NB4 (cell line): ENCODE measurements around the gene CYP4F11.
"Not testable (repeated sequence)": the region's sequence is repeated elsewhere in the genome, so short reads cannot be mapped to it uniquely, and the experiment has no call there.

Experiments used
- DNase-seq: peaks from one replicate; pipeline ENCODE4 v3.0.0; 2010; ENCODE audit warnings: low read depth
- H3K4me3 ChIP-seq: one replicate; pipeline ENCODE4 v1.5.1; 2011; ENCODE audit warnings: mild to moderate bottlenecking, low read depth, low read length, moderate library complexity
- MYC ChIP-seq: IDR thresholded peaks from 2 replicates; pipeline ENCODE4 v1.6.1; 2011; ENCODE audit warnings: low read depth, low read length
- POLR2A ChIP-seq: IDR thresholded peaks from 2 replicates; pipeline ENCODE4 v1.6.1; 2011; ENCODE audit warnings: mild to moderate bottlenecking; ENCODE audit not compliant: insufficient read length; ENCODE audit errors: extremely low read depth
- TF ChIP-seq, protein P1 (sequence below): IDR thresholded peaks from 2 replicates; pipeline ENCODE4 v1.6.1; 2011; ENCODE audit warnings: low read depth, low read length
- TF ChIP-seq, protein P2 (sequence below): IDR thresholded peaks from one replicate; pipeline ENCODE4 v1.5.1; 2012; ENCODE audit warnings: low read depth, low read length

CYP4F11 gene

DNA sequence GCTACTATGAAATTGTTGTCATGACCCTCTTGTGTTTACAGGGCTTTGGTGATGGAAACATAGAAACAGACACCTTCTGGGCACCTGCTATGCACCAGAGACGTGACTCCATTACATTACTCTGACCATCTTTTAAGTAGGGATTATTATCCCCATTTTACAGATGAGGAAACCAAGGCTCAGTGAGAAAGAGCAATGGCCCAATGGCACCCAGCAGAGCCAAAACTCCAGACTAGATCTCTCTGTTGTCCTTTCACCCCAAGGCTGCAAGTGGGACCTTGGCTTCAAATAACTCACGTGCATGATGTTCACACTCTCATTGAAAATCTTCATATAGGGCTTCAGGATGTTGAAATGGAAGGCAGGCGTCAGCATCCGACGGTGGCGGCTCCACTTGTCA lies 42.3 kb downstream of the CYP4F11 start:
- DNase-seq = no peak
- no peak overlapping the region for H3K4me3 ChIP-seq
- TF ChIP-seq, protein P1, sequence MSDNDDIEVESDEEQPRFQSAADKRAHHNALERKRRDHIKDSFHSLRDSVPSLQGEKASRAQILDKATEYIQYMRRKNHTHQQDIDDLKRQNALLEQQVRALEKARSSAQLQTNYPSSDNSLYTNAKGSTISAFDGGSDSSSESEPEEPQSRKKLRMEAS = no peak
- TF ChIP-seq, protein P2, sequence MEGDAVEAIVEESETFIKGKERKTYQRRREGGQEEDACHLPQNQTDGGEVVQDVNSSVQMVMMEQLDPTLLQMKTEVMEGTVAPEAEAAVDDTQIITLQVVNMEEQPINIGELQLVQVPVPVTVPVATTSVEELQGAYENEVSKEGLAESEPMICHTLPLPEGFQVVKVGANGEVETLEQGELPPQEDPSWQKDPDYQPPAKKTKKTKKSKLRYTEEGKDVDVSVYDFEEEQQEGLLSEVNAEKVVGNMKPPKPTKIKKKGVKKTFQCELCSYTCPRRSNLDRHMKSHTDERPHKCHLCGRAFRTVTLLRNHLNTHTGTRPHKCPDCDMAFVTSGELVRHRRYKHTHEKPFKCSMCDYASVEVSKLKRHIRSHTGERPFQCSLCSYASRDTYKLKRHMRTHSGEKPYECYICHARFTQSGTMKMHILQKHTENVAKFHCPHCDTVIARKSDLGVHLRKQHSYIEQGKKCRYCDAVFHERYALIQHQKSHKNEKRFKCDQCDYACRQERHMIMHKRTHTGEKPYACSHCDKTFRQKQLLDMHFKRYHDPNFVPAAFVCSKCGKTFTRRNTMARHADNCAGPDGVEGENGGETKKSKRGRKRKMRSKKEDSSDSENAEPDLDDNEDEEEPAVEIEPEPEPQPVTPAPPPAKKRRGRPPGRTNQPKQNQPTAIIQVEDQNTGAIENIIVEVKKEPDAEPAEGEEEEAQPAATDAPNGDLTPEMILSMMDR = no peak
- TF ChIP-seq POLR2A (no peak), MYC (no peak)

DNA sequence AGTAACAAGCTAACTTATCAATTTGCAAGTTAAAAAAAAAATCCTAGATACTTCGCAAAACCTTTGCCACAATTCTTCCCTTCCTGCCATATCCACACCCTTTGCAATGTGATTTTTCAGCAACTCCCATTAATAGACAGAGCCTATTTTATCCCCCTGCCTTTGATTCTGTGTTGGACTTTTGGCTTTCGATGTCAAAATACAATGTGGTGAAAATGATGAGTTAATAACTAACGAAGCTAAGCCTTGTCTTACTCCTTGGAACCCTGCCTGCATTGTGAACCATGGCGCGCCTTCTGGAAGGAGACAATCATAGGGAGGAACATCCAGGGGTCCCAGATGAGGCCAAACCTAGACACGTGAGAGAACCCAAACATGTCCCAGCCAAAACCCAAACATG lies 42.9 kb downstream of the CYP4F11 start:
- H3K4me3 ChIP-seq = no peak overlapping the region
- TF ChIP-seq POLR2A = no peak
- no peak for DNase-seq

DNA sequence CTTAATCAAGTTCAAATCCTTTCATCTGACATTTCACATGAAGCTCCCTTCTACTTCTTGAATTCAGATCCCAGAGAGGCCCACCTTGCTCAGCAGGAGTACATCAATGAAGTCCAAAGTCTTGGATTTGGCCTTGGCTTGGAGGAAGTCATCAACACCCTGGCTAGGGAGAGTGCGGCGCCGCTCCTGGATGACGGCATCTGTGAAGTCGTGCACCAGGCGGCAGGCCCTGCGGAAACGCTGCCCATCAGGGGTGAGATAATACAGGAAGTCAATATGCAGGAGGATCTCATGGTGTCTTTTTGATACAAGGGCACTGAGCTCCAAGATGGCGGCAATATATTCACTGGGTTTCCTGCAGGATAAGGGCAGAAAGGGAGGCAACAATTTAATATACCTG lies 45.0 kb downstream of the CYP4F11 start:
- DNase-seq, H3K4me3 ChIP-seq: not testable (repeated sequence)

DNA sequence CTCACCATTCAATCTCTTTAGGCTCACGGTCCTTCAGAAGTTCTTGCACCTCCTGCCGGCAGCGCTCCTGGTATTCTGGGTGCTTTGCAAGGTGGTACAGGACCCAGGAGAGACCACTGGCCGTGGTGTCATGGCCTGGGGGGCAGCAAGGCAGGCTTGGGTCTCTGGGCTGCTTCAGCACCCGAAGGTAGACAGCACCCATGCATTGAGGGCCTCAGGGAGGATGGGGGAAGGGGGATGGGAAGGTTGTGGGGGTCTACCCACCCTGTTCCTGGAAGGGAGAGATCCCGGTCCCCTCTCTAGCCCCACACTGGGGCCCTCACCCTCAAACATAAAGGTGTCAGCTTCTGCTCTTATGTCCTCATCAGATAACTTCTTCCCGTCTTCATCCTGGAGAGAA lies 48.4 kb downstream of the CYP4F11 start:
- TF ChIP-seq, protein P2 = no peak
- TF ChIP-seq, protein P1 = no peak
- TF ChIP-seq POLR2A = no peak
- no peak for TF ChIP-seq MYC
- H3K4me3 ChIP-seq = no peak overlapping the region
- no peak for DNase-seq

DNA sequence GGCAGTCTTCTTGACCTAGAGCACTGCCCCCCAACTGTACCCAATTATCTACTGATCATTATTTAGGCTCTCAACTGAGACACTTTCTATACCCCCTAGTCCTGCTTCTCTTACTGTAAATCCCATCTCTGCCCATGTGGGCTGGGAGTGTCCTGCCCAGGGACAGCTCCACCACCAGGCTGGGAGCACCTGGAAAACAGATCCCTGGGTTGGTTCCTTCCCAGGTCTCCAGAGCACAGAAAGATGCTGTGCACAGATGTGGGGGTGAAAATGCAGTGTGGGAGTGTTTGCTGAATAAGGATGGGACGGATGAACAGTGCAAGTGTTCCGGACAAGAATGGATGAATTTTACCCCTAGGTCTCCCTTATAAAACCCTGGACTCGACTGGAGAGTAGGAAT lies 49.2 kb downstream of the CYP4F11 start:
- no peak for DNase-seq
- TF ChIP-seq MYC (no peak), POLR2A (no peak)
- TF ChIP-seq, protein P2 = no peak
- TF ChIP-seq, protein P1 = no peak
- H3K4me3 ChIP-seq = no peak overlapping the region

DNA sequence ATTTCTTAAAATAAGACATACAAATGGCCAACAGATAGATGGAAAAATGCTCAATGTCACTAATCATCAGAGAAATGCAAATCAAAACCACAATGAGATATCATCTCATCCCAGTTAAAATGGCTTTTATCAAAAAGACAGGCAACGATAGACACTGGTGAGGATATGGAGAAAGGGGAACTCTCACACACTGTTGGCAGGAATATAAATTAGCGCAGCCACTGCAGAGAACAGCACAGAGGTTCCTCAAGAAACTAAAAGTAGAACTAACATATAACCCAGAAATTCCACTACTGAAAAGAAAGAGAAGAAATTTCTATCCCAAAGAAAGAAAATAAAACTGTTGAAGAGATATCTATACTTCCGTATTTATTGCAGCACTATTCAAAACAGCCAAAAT lies 51.0 kb downstream of the CYP4F11 start:
- DNase-seq, H3K4me3 ChIP-seq: not testable (repeated sequence)

DNA sequence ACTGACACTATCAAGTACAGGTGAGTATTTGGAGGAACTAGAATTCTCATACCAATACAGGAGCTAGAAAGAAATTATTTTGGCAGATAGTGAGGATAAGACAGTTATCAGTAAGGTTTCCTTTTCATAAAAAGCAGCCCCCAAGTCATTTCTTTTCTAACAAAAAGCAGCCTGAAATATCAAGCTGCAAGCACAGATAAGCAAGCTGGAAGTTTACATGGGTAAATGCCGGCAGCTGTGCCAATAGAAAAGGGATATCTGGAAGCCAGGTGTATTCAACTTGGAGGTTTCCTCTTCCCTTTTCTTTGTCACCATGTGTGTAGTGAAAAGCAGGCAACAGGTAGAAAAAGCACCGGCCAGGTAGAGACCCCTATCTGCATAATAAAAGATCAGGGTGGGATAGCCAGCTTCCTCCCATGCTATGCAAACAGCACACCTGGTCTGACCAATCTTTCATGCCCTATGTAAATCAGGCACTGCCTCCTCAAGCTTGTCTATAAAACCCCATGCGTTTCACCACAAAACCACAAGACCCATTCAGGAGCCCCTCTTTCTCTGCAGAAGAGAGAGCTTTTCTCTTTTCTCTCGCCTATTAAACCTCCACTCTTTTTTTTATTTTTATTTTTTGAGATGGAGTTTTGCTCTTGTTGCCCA lies 59.4 kb downstream of the CYP4F11 start:
- peak; percentile 72 for DNase-seq
- H3K4me3 ChIP-seq = no peak overlapping the region
- TF ChIP-seq POLR2A (no peak), MYC (no peak)
- TF ChIP-seq, protein P1 = no peak
- TF ChIP-seq, protein P2 = no peak

DNA sequence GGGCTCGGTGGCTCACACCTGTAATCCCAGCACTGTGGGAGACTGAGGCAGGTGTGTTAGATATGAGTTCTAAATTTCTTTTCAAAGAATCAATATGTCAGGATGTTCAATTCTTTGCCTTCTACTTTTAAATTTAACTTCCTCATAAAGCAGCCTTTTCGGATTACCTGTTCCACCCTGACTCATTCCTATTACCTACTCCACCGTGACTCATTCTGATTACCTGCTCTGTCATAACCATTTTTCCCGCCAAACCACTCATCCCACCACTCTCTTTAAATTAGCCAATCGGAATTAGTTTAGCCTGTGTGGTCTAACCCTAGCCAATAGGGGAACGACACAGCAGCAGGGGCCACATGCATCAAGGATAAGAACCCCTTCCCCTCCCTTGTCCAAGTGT lies 60.6 kb downstream of the CYP4F11 start:
- not testable (repeated sequence) for DNase-seq, H3K4me3 ChIP-seq
